Activated naive CD4-positive, alpha-beta T cell treated with Interleukin-2 at 50 U/mL for 16 hours (primary cell): ENCODE data around the gene SMIM38.

Source experiments
- DNase-seq: peaks from one replicate; pipeline ENCODE4 v3.0.0-alpha.2; 2020

The SMIM38 gene

GRCh38 chr11:69189059-69189458 lies 33.3 kb downstream of the SMIM38 start:
- no peak for DNase-seq

- DNase-seq = no peak
Measured at GRCh38 chr11:69190796-69191536, 35.2 kb downstream of the SMIM38 start.

- DNase-seq = no peak
Measured at GRCh38 chr11:69192301-69192721, 36.6 kb downstream of the SMIM38 start.

GRCh38 chr11:69193151-69193550 lies 37.4 kb downstream of the SMIM38 start:
- DNase-seq = no peak

- no peak for DNase-seq
Measured at GRCh38 chr11:69193629-69194028, 37.9 kb downstream of the SMIM38 start.

GRCh38 chr11:69194396-69194795 lies 38.7 kb downstream of the SMIM38 start:
- no peak for DNase-seq

- DNase-seq = no peak
Measured at GRCh38 chr11:69194956-69195355, 39.2 kb downstream of the SMIM38 start.

GRCh38 chr11:69195824-69196782 lies 40.4 kb downstream of the SMIM38 start:
- DNase-seq = no peak

- no peak for DNase-seq
Measured at GRCh38 chr11:69196783-69197169, 41.0 kb downstream of the SMIM38 start.

- no peak for DNase-seq
Measured at GRCh38 chr11:69198891-69199582, 43.3 kb downstream of the SMIM38 start.

GRCh38 chr11:69199583-69200315 lies 44.0 kb downstream of the SMIM38 start:
- no peak for DNase-seq

- DNase-seq = no peak
Measured at GRCh38 chr11:69200331-69201065, 44.8 kb downstream of the SMIM38 start.

GRCh38 chr11:69201066-69201365 lies 45.3 kb downstream of the SMIM38 start:
- no peak for DNase-seq

- no peak for DNase-seq
Measured at GRCh38 chr11:69201764-69202370, 46.1 kb downstream of the SMIM38 start.

GRCh38 chr11:69202511-69203221 lies 46.9 kb downstream of the SMIM38 start:
- DNase-seq = no peak

- DNase-seq = no peak
Measured at GRCh38 chr11:69203381-69203780, 47.6 kb downstream of the SMIM38 start.

- DNase-seq = no peak
Measured at GRCh38 chr11:69203901-69204245, 48.1 kb downstream of the SMIM38 start.

GRCh38 chr11:69204246-69204940 lies 48.7 kb downstream of the SMIM38 start:
- no peak for DNase-seq

- DNase-seq = no peak
Measured at GRCh38 chr11:69204941-69205742, 49.4 kb downstream of the SMIM38 start.
